HG03432 (cell line): ENCODE measurements around the gene FAM20C.
"Not testable (repeated sequence)": the region's sequence is repeated elsewhere in the genome, so short reads cannot be mapped to it uniquely, and the experiment has no call there.

ENCODE experiments used
- ATAC-seq: cut with Tn5 transposase; IDR thresholded peaks from one replicate; pipeline ENCODE4 v1.9.1; 2021; ENCODE audit warnings: mild to moderate bottlenecking, moderate library complexity; ENCODE audit not compliant: unreplicated experiment

FAM20C gene

DNA sequence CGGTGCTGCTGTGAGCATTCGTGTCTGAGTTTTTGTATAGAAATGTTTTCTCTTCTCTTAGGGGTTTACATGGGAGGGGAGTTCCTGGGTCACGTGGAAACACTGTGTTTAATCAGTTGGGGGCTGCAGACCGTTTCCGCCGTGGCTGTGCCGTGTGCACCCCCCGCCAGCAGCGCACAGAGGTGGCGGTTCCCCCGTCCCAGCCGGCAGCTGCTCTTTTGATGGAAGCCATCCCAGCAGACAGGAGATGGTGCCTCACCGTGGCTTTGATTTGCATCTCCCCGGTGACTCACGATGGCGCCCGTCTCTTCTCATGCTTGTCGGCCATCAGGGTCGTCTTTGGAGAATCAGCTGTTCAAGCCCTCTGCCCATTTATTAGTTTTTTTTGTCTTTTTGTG lies 62.7 kb downstream of the FAM20C start:
- ATAC-seq, result no peak

DNA sequence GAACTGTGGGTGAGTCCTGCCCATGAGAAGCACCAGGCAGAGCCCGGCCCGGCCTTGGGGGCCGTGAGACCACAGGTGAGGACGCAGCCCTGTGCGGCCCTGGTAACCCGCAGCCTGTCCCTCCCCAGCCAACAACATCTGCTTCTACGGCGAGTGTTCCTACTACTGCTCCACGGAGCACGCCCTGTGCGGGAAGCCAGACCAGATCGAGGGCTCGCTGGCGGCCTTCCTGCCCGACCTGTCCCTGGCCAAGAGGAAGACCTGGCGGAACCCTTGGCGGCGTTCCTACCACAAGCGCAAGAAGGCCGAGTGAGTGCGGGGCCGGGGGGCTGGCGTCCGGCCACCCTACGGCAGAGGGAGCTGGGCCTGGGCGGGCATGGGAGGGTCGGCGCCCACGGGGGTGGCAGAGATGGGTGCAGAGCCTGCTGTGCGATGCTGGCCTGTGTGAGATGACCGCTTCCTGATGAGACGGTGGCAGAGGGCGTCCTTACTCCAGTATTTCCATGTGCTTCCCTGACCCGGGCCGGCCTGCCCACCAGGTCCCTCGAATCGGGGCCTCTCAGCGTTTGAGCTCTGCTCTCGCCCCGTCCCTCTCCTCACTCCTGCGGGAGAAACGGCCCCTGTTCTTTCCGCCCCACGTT lies 63.5 kb downstream of the FAM20C start:
- no peak for ATAC-seq

DNA sequence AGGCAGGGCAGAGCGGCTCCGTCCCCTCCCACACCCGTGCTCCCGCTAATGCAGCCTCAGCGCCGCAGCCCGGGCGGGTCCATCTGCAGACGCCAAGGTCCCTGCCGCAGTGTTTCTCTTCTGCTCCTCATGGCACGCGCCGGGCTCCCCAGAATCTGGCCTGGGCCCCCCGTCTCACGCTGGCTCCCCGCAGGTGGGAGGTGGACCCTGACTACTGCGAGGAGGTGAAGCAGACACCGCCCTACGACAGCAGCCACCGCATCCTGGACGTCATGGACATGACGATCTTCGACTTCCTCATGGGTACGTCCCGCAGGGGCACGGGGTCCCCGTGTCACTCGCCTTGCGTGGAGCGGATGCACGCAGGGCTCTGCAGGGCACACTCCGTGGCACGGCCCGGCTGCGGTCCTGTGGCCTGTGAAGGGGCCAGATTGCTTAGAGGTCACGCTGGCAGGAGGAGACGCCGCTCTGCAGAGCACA lies 64.1 kb downstream of the FAM20C start:
- no peak for ATAC-seq

DNA sequence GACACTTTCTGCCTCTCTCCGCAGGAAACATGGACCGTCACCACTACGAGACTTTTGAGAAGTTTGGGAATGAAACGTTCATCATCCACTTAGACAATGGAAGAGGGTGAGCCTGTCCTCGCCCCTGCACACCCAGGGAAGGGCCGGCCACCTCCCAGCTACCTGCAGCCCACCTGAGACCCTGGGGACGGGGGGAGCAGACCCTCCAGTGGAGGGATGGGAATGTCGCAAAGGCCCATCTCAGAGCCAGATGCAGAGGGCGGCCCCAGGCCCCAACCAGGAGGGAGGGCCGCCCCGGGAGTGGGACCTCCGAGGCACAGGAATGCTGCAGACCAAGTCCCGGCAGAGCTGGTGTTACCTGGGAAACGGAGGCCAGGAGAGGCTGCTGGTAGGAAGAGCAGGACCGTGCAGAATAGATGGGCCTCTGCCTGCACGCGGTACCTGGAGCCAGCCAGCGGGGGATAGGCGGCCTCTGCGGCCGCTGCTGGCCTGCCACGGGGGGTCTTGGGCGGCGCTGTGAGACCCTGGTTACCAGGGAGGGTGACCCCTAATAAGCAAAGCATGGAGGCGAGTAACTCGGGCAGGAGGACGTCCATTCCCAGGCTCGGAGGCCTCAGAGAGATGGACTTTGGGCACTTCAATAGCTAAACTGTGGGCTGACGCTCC lies 64.7 kb downstream of the FAM20C start:
- no peak for ATAC-seq

DNA sequence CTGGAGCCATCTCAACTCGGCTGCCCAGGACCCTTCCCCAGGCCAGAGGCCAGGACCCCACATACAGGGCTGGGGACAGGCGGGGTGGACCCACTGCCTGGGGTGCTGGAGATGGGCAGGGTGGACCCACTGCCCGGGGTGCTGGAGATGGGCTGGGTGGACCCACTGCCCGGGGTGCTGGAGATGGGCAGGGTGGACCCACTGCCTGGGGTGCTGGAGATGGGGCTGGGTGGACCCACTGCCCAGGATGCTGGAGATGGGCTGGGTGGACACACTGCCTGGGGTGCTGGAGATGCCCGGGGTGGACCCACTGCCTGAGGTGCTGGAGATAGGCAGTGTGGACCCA lies 65.2 kb downstream of the FAM20C start:
- no peak for ATAC-seq

DNA sequence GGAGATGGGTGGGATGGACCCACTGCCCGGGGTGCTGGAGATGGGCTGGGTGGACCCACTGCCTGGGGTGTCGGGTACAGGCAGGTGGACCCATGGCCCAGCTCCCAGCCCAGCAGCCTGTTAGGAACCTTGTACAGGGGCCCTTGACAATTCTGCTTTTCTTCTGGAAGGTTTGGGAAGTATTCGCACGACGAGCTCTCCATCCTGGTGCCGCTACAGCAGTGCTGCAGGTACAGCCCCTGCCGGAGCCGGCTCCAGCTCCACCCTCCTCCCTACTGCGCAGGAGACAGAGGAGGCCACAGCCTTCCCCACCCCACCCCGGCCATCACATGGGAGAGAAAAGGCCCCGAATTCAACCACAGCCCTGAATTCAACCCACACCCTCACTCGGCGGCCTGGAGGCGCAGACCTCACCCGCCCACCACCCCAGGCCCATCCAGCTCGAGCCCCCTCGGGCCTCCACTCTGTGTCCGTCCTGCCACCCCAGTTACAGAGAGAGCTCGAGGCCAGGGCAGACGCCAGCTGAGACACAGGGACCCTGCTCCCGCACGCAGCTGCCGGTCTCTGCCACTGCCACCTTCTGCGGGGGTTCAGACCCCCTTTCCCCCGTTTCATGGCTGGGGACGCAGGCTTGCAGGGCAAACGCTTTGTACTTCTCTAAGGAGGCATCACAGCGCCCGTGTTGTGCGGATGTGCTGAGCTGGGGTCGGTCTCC lies 66.3 kb downstream of the FAM20C start:
- ATAC-seq, result no peak

DNA sequence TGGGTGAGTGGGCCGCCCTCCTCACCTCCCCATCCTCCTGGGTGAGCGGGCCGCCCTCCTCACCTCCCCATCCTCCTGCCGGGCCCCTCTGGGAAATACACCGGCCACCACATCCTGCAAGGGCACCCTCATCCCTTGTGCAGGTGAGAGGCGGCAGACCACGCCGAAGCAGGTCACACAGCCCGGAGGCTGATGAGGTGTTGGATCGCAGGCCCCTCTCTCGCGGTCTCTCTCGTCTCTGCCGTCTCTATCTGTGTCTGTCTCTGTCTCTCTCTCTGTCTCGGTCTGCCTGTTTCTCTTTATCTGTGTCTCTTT lies 66.8 kb downstream of the FAM20C start:
- no peak for ATAC-seq

DNA sequence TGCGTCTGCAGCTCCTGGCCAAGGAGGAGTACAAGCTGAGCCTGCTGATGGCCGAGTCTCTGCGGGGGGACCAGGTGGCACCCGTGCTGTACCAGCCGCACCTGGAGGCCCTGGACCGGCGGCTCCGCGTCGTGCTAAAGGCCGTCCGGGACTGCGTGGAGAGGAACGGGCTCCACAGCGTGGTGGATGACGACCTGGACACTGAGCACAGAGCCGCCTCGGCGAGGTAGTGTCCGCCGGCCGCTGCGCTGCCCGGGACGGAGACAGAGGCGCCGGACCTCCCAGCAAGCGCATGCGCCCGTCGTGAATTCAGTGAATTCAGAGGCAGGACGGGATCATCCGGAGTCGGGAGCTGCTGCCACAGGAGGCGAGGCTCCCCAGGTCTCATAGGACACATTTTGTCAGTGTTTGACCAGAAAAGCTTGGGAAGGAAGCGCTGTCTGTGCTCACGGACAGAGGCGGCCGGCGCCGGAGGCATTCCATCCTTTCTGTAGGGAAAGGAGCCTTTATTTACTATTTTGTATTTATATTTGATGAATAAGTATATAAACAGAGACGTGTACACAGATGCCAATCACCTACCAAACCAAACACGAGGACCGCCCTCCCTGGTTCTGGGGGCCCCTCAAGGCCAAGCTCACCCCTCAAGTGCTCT lies 67.5 kb downstream of the FAM20C start:
- ATAC-seq, result no peak

DNA sequence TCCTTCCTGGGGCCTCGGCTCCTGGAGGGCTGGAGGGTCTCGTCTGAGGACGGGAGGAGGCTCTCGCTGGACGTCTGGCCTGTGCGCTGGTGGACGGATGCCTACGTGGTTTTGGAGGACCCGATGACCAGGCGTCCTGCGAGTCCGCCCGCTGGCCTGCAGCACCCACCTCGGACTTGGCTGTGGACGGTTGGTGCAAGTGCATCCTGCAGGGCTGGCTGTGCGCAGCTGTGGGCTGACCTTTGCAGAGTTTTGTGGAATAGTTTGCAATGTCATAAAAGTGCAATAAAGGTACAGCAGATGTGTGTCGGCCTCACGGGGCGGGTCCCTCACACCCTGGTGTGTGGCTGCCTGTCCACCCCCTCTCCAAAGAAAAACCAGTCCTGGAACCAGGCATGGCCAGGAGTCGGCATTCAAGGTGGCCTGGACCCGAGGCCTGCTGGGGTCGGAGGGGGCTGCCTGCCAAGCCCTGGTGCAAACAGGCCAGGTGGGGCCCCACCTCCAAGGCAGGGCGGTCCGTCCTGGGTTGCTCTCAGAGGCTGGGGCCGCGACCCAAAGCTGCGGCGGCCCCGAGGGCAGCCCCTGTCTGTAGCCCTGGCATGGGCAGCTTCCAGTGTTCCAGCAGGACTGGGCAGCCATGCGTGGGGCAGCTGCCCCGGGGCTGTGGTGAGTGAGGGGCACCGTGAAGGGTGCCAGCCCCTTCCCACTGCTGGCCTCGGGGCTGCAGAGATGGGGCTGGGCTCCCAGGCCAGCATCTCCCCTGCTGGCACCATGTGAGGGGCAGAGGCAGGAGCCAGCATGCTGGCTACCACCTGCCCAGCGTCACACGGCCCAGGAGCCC lies 68.3 kb downstream of the FAM20C start:
- no peak for ATAC-seq

DNA sequence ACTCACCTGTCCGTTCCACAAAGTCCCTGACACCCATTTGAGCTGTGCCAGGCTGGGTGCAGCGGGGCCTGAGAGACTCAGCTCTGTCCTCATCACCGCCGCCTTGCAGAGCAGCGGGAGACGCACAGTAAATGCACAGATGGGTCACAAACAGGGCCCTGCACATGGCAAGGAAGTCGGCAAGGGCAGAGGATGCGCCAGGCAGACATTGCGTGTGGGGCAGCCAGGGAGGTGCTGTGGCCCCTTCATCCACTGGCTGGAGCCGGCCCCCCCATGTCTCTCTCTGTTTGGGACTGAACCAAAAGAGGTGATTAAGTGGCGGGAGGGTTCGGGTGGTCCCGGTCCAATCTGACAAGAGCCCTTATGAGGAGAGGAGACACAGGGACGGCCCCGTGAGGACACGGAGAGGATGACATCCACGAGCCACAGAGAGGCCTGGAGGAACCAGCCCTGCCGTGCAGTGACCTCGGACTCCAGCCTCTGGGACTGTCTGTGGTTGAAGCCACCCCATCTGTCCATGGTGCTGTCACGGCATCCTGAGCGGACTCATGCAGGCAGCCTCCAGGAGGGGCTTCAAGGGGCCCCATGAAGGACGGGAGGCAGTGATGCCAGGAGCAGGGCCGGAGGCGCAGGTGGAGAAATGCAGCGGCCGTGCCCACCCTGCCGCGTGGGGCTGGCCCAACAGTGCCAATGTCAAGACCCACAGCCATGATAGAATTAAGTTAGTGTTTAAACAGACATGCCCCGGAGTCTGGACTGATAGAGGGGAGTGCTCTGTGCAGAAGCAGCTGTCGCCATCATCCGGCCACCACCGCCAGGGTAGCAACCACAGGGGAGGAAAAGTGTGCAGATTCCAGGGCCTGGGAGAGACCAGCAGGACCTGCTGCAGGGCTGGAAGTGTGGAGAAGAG lies 69.2 kb downstream of the FAM20C start:
- ATAC-seq, result no peak

DNA sequence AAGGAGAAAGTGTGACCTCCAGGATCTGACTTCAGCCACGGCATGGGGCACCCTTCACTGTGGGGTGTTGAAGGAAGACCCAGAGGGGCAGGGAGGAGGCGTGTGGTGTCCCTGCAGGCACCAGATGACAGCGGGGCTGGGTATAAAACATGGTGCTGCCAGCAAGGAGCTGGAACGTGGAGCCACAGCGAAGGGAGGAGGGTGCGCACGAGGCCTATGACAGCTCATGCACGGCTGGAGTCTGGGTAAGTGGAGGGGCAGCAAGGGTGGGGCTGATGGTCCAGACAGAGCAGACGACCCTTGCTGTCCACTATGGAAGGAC lies 69.8 kb downstream of the FAM20C start:
- no peak for ATAC-seq

DNA sequence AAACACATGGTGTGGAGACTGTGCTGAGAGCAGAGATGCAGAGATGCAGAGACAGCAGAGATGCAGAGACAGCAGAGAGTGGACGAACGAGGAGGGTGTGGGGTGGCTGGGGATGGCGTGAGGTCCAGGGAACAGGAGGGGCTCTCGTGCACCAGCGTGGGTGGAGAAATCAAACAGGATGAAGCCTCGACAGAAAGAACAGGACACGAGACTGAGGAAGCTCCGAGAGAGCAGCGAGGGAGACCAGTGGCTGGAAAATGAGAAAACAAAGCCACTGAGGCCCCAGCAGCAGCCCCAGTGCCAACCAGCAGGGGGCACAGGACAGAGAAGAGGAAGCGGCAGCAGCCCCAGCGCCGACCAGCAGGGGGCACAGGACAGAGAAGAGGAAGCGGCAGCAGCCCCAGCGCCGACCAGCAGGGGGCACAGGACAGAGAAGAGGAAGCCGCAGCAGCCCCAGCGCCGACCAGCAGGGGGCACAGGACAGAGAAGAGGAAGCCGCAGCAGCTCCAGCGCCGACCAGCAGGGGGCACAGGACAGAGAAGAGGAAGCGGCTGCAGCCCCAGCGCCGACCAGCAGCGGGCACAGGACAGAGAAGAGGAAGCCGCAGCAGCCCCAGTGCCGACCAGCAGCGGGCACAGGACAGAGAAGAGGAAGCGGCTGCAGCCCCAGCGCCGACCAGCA lies 70.4 kb downstream of the FAM20C start:
- not testable (repeated sequence) for ATAC-seq

DNA sequence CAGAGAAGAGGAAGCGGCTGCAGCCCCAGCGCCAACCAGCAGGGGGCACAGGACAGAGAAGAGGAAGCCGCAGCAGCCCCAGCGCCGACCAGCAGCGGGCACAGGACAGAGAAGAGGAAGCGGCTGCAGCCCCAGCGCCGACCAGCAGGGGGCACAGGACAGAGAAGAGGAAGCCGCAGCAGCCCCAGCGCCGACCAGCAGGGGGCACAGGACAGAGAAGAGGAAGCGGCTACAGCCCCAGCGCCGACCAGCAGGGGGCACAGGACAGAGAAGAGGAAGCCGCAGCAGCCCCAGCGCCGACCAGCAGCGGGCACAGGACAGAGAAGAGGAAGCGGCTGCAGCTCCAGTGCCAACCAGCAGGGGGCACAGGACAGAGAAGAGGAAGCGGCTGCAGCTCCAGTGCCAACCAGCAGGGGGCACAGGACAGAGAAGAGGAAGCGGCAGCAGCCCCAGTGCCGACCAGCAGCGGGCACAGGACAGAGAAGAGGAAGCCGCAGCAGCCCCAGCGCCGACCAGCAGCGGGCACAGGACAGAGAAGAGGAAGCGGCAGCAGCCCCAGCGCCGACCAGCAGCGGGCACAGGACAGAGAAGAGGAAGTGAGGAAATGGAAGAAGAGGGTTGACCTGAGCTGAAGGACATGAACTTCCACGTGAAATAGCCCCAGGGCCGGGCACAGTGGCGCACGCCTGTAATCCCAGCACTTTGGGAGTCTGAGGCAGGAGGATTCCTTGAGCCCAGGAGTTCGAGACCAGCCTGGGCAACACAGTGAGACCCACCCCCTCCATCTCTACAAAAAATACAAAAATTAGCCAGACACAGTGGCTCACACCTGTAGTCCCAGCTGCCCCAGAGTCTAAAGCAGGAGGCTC lies 71.3 kb downstream of the FAM20C start:
- ATAC-seq, result not testable (repeated sequence)

DNA sequence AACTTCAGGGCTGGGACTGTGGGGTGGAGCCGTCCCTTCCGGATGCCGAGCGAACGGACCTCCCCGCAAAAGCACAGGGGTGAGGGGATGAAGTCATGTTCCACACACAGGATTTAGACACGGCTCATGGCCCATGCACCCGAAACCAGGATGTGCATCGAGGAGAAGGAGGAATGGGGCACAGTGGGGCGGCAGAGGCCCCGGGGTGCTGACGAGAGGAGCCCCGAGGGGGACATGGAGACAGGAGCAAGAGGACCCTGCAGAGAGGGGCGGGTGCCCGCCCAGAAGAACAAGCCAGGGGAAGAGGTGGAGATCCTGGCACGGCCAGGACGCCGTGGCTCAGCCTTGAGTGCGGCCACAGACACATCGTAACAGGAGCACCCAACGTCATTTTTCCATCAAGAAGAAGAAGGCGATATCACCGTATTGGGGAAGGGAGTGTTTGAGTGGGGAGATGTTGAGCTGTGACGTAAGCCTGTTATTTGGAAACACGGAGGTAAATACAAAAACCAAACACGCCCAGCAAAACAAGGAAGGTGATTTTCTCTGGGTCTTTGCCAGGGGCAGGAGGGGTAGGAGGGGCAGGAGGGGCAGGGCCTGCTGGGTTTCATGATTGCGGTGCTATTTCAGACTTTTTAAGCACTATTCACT lies 72.3 kb downstream of the FAM20C start:
- ATAC-seq, result no peak

DNA sequence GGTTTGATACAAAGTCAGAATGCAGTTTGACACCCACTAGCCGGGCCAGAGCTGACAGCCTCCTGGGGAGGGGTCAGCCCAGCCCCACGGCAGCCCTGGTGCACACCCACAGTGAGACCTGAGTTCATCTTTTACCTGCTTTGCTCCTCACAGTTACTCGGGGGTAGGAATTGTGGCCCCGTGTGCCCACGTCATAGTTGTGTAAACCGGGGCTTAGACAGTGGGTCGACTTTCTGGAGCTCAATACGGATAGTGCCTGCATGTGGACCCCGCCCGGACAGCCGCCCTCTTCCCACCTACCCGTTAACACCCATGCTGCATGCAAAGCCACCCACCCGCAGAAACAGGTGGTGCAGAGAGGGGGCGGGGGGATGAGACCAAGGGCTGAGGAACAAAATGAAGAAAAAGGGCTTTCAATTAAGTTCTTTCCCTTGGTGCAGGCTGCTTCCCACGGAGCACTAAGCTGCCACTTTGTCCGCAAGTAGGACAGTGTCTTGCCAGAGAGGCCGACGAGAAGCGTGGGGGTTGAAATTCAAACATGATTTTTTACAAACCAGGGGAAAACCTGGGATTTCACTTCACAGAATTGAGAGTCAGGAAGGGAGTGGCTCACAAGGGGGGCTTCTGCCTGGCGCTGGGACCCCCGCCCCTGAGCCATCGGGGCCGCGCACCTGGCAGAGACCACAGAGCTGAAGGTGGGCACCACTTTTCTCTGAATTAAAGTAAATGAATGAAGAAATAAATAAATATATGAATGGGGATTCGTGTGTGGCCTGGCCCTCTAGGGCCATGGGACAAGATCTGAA lies 73.0 kb downstream of the FAM20C start:
- no peak for ATAC-seq

DNA sequence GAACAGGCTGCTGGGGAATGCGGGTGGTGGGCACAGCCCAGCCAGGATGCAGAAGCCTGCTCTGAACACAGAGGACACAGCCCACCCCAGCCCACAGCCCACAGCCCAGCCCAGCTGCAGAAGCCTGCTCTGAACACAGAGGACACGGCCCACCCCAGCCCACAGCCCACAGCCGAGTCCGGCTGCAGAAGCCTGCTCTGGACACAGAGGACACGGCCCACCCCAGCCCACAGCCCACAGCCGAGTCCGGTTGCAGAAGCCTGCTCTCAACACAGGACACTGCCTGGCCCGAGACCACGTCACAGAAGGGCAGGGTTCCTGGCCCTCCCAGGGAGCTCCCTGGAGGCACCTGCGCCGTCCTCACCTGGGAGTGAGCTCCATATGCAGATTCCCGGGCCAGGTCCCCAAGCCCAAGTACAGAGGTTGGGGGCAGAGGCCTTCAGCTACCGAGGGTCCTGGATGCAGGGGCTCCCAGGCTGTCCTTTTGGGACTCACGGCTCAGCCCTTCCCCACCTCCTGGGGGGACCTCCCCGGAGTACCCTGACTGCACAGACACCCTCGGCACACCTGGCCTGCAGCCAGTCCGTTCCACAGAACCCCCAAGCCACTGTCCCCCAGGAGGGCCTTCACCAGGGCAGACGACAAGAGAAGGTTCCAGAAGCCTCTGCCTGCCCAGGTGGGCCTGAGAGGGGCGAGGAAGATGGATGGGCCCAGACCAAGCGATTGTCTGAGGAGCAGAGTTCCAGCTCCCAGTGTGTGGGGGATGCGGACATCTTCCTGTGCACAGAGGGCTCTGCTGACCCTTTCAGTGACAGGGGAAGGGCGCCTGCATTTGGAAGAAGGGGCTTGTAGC lies 73.9 kb downstream of the FAM20C start:
- no peak for ATAC-seq
